GM19043 (cell line): ENCODE measurements around the gene TTPAL.
"Not testable (repeated sequence)": the region's sequence is repeated elsewhere in the genome, so short reads cannot be mapped to it uniquely, and the experiment has no call there.

Experiments used
- ATAC-seq: cut with Tn5 transposase; IDR thresholded peaks from one replicate; pipeline ENCODE4 v1.9.1; 2021; ENCODE audit warnings: low read depth; ENCODE audit not compliant: unreplicated experiment

TTPAL gene

DNA sequence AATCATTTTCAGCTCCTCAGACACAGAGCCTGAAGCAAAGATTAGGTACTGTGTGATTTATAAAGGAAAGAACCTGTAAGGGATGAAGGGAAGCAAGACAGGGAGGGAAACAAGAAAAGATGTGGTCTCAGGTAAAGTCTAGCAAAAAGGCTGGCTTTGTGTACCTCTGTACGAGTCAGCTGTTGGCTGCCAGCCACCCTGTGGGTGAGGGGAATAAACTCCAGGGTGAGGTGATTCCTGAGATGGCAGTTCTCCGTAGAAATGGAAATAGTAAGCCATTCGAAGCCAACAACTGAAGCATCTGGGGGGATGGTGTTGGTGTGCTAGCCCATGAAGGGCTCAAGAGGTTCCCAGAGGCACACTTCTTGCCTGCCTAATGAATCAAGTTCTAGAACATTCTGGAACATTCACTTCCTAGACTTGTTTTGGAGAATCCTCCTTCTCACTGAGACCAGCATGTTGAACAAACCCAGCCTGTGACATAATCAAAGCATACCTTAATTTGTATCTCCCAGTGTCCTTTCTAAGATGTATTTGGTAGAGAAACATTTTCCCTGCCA, 10.6 kb upstream of the TTPAL start:
- ATAC-seq: no peak

DNA sequence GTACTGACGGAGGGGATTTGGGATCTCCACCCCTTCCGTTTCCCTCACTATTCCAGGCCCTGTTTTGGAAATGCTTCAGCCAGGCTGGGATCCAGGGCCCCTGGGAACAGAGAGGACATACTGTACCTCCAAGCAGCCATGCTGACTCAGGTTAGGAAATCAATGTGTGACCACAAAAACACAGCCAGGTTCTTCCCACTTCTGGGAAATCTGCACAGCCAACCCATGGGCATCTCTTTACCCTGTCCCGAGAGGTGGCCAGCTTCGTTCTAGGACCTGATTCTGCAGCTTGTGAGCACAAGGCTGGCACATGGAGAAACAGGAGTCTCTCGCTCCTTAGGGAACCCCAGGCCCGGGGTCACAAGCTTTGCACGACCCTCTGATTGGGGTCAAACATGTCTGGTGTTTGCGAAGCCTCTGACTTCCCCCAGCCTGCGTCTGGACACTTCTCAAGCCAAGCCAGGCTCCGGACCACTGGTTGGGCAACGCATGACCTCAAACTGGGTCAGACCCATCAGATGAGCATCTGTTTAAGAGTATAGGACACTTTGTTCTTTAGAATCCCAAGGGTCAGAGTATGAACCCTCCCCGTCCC, 8.3 kb upstream of the TTPAL start:
- no peak for ATAC-seq

DNA sequence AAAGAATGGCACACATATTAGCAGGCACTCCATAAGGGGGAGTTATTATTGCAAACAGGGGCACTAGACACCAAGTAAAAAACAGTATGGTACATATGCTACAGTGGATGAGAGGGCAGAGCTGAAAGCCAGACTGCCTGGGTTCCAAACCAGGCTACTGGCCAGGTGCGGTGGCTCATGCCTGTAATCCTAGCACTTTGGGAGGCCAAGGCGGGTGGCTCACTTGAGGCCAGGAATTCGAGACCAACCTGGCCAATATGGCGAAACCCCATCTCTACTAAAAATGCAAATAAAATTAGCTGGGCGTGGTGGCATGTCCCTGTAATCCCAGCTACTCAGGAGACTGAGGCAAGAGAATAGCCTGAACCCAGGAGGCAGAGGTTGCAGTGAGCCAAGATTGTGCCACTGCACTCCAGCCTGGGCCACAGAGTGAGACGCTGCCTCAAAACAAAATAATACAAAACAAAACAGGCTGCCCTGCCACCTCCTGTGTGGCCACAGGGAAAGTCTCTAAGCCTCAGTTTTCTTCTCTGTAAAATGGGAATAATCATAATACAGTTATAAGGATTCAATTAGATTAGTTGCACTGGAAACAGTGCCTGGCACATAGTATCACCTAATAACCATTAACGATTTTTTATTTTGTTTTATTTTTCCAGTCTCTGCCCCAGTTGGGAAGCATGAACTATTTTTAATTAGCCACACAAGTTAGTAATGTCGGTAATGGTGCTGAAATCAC, 7.5 kb upstream of the TTPAL start:
- no peak for ATAC-seq

DNA sequence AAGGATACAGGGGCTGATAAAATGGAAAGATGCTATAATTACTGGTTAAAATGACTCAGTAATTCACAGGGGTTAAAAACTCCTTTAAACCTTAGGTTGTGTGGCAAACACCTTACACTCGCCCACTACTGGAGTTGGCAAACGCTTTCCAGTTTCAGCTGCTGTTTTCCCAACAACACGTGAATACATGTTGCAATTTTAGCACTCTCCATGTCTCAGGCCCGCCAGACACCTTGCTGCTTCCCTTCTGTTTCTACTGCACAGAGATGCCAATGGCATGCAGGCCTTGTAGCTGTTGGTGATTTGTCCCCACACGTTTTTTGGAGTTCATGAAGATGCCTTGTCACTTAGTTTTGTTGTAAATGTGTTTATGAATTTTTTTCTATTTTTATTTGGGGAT, 5.3 kb upstream of the TTPAL start:
- no peak for ATAC-seq

DNA sequence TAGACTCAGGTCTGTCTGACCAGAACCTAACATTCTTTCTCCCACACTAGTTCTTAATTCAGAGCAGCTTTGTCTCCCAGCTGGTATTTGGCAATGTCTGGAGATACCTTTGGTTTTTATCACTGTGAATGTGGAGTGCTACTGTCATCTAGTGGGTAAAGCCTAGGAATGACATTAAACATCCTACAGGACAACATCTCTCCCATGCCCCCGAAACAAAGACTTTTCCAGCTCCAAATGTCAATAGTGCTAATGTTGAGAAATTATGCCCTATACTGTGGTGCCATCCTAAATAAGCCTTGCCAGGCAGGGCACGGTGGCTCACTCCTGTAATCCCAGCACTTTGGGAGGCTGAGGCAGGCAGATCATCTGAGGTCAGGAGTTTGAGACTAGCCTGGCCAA, 4.2 kb upstream of the TTPAL start:
- ATAC-seq: no peak

DNA sequence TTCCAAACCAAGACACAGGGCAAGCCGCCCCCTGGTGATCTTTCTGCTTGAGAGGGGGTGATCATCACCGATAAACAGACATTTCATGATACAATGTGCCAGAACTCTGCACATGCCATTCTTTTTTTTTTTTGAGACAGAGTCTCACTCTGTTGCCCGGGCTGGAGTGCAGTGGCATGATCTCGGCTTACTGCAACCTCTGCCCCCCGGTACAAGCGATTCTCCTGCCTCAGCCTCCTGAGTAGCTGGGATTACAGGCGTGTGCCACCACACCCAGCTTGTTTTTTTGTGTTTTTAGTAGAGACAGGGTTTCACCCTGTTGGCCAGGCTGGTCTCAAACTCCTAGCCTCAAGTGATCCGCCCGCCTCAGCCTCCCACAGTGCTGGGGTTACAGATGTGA, 3.4 kb upstream of the TTPAL start:
- ATAC-seq: not testable (repeated sequence)

DNA sequence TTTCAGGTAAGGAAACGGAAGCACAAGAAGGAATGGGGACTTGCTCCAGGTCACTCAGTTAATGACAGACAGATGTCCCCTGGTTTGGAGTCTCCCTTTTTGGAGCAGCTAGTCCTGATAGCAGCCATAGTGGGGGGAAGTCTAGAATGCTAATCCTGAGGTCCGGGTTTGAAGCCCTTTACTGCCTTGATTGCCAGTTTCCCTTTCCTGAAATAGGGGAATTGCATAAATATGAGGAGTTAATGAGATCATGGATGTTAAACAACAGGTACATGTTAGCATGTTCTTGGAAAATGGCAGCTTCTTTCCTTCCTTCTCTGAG, 341 bp upstream of the TTPAL start:
- no peak for ATAC-seq

DNA sequence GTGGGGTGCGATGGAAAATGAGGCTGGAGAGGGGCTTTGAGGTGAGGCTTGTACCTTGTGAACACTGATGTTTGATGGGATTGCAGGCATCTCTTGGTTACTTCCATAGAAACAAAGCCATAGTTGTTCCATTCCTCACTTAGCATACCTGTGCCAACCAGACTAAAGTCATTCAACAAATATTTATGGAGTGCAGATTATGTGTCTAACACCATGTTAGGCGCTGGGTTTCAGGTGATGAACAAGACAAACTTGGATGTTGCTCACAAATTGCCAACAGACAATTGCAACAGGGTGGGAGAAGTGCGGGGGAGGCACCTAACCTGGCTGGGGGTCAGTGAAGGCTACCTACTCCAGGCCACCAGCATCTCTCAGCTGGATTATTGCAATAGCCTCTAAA, 1.5 kb downstream of the TTPAL start:
- ATAC-seq: no peak

DNA sequence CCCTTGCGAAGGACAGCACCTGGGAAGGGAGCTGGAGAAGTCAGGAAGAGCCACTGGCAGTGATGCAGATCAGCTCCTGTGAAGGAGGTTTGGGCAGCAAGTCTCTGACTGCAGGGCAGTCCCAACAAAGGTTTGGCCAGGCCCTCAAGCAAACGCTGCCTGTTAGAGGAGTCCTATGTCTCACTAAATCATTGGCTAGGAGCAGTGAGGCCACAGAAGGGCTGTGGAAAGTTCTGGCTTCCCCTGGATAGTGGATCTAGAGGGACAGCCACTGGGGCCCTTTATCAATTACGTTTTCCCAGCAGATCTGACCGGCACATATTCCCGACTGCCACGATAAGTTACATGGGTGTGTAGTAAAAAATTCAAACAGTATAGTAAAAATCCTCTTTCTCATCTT, 2.5 kb downstream of the TTPAL start:
- ATAC-seq: no peak

DNA sequence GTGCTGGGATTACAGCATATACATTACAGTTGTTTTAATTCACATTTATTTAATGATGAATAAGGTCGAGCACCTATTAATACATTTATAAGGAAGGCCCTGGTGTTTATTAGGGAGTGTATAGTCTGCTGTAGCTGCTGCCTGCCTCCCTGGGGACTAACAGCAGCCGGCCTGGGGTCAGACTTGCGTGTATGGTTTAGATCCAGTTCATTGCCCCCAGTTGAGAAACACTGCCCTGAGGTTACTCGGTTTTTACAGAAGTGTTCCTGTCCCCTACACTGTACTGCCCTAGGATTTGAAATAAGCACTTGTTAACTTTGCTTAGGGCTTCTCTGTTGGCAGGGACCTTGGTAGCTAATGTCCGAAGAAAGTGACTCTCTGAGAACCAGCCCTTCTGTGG, 4.0 kb downstream of the TTPAL start:
- ATAC-seq: no peak

DNA sequence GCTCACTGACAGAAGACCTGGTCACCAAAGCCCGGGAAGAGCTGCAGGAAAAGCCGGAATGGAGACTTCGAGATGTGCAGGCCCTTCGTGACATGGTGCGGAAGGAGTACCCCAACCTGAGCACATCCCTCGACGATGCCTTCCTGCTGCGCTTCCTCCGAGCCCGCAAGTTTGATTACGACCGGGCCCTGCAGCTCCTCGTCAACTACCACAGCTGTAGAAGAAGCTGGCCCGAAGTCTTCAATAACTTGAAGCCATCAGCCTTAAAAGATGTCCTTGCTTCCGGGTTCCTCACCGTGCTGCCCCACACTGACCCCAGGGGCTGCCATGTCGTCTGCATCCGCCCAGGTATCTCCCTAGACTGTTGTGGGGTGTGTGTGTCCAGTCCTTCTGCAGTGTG, 4.4 kb downstream of the TTPAL start:
- no peak for ATAC-seq

DNA sequence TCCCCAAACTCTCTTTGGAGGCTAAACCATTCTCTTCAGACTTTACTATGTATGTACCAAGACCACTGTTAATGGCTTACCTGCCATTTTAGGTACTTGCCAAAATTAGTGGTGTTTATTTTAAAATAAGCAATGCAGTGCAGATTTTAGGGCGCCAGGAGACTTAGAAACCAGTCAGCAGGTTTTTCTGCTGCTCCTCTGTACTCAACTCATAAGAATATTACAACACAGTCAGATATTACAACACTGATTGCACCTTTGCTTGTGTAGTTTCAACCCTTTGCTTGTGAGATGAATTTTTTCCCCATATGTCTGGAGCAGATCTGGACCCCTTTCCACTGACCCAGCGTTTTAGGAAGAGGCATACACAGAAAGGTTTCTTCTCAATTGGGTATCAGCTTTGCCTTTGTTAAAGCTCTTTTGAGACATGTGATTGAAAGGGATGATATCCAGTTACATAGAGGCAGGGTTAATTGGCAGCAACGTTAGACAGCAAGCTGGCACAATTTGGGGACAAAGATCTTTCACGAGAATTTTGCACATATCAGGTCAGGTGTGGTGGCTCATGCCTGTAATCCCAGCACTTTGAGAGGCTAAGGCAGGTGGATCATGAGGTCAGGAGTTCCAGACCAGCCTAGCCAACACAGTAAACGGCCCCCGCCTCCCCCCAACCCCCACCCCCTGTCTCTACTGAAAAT, 6.2 kb downstream of the TTPAL start:
- no peak for ATAC-seq

DNA sequence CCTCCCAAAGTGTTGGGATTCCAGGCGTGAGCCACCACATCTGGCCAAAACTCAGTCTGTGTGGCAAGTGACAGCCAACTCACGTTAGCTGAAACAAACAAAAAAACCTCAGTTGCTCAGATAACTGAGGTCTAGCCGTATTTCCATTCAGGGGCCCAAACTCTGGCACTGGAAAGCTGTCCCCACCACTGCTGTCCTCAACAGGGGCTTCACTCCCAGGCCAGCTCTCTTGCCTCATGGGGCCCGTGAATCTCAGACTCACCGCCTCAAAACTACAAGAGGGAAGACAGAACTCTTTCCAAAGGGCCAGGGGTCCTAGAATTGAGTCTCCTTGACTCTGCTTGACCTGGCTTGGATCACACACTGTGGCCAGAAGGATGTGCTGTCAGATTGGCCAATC, 7.4 kb downstream of the TTPAL start:
- ATAC-seq: no peak

DNA sequence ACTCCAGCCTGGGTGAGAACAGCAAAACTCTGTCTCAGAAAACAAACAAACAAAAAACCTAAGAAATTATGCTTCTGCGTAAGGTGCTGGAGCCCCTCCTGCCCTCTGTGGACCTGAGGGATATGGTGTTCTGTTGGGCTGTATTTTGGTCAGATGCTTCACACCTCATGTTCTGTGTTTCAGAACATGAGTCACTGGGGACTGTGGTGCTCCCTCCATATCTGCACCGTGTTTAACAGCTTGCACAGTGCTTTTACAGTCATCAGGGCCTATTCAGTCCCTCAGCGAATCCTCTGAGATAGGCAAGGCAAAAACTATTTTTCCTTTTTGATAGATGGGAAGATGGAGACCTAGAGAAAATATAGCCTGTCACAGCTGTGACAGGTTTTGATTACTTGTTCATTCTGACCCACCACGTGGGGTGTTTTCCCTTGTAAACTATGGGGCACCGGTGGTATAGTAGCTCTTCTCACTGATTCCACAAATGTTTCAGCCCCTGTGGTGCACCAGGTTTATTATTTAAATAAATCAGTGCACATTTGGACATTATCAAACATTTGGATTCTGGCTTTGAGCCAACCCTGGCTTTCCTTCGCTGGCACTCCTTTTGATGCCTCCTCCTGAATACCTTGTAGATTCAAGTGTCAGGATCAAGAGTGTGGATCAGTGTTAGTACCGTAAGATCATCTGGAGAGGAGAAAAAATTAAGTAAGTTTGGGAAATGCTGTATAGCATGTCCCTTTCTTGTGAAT, 9.6 kb downstream of the TTPAL start:
- no peak for ATAC-seq

DNA sequence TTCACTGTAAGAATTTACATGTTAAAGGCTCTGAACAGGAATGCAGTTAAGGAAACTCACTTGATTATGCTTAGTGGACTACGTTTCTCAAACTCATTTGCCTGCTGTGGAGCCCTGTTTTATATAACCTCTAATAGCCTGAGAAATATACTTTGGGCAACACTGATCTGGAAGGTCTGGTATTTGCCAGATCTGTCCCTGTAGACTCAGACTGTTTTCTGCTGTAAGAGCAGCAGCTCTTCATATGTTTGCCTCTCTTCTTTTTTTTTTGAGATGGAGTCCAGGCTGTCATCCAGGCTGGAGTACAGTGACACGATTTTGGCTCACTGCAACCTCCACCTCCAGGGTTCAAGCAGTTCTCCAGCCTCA, 10.1 kb downstream of the TTPAL start:
- no peak for ATAC-seq

DNA sequence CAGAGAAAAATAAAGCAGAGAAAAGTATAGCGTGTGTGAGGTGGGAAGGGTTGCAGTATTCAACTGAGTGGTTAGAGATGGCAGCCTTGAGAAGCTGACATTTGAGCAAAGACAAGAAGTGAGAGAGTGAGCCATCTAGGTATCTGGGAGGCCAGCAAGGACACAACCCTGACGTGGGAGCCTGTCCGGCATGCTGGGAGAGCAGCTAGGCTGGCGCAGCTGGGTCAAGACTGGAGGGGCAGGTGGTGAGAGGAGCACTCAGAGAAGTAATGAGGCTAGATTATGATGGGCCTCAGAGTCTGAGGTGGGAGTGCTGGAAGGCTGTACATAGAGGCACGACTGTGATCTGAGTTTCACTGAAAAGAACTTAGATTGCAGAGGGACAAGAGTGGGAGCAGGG, 12.9 kb downstream of the TTPAL start:
- no peak for ATAC-seq

DNA sequence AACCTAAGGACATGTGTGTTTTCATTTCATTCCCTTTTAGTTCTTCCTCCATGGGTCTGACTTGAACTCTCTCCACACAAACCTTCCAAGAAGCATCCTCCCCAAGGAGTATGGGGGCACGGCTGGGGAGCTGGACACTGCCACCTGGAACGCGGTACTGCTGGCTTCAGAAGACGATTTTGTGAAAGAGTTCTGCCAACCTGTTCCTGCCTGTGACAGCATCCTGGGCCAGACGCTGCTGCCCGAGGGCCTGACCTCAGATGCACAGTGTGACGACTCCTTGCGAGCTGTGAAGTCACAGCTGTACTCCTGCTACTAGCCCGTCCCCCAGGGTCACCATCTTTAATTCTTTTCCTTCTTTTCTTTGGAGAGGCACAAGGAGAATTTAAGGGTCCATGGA, 13.5 kb downstream of the TTPAL start:
- ATAC-seq: no peak

DNA sequence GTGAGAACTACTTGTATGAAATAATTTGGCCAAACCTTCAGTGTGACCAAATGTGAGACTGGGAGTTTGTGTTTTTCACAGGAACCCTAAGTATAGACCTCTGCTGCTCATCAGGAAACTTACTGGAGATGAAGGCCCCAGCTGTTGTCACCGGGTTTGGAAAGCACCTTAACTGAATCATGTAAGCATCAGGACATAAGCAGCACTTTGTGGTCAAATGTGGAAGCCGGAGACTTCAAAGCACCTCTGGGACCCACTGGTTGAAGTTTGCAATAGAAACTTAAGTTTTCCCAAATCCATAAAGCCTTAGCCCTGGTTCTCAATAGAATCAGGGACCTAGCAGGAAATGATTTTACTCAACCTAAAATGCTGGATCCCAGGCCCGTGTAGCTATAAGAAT, 14.3 kb downstream of the TTPAL start:
- no peak for ATAC-seq

DNA sequence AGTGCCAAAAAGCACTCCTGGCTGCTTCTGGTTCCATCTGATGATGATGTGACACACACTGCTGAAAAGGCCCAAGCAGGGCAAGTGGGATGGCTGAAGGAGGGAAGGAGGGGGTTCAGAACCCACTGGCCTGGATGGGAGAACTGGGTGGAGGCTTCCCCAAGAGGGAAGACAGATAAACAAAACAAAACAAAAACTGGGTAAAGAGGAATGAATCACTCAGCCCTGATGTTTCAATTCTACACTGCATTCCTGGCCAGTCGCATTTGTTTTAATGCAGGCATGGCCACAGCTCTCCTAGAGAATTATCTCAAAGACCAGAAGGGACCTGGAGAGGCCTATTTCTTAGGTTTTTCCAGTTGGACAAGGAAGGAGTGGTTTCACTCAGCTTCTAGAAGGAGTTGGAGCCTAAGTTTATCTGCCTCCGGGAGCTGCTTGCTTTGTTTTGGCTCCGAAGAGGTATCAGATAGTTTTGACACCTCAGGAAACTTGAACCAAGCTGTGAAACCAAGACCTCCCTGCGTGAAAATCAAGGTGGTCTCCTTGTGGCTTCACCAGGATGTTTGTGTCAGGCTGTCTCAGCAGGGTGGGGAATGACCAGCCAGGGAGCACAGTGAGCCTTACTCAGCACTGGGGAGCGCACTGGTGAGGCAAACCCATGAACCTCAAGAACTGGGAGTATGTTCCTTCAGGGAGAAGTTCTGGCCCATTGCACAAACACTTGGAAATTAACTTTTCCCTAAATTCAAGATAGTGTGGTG, 16.1 kb downstream of the TTPAL start:
- ATAC-seq: no peak

DNA sequence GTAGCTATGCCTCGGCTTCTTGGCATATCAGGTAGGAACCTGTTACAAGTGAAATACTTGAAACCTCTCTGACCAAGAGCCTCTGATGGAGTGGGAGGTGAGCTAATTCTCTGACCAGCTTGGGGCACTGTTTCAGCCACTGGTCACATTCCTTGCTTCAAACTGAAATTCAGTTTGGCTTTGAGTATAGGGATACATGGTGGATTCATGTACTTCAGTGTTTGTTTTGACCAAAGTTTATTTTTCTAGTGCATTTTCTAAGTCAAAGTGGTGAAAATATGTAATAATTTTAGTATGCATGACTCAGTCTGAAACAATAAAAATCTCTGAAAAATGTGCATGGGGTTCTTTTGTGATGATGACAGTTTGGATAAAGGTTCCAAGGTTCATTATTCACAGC, 18.6 kb downstream of the TTPAL start:
- ATAC-seq: no peak

DNA sequence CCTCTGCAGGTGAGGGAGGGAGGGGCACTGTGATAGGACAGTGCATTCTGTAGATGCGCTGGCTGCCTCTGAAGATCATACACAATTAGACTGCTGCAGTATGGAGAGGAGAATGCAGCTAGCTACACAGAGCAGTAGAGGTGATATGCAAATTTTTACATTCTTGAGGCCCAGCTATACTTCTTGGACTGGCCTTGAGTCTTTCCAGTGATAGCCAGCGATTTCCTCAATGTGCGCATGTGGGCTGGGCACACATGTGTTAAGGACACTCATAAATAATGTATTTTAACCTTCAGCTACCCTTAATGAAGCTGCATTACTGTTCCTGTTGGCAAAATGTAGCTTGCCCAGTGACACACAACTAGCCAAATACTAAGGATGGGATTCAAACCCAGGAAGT, 19.0 kb downstream of the TTPAL start:
- ATAC-seq: no peak
